SK-N-MC (cell line): ENCODE measurements around the gene PIGO.

Experiments
- EZH2 ChIP-seq: fragments of 200-600 bp; sonication (generic); IDR thresholded peaks from one replicate; pipeline ENCODE4 v1.6.1; 2017; ENCODE audit warnings: antibody characterized with exemption
- FOXP2 ChIP-seq: optimal IDR thresholded peaks from 2 replicates; pipeline ENCODE3; 2011; ENCODE audit warnings: mild to moderate bottlenecking, moderate library complexity; ENCODE audit not compliant: insufficient read depth; ENCODE audit errors: extremely low read length, control extremely low read depth
- POLR2AphosphoS5 ChIP-seq: IDR thresholded peaks from 2 replicates; pipeline ENCODE4 v1.6.1; 2012; ENCODE audit warnings: mild to moderate bottlenecking, low read depth, low read length, borderline replicate concordance

GRCh38 chr9:35085078-35085477 lies 11.3 kb downstream of the PIGO start:
- TF ChIP-seq POLR2AphosphoS5, result no peak
- TF ChIP-seq EZH2, result no peak
- no peak for TF ChIP-seq FOXP2
